Ovary (tissue), 9 donors: ENCODE measurements around the gene KLK8. TPM values are rescaled to one million over a fixed set of nuclear protein-coding genes. Genes with fewer than 3 reads are reported as not detected.

ENCODE experiments used
- DNase-seq, 5 donors: peaks; one replicate each; pipeline ENCODE4 v3.0.0-alpha.2; 2019 to 2020
- H3K27ac ChIP-seq, 2 donors: fragments of 200-600 bp; one replicate each; pipeline versions ENCODE4 v1.5.1 to v1.8.0; 2019 to 2022
- H3K27me3 ChIP-seq: fragments of 200-600 bp; one replicate; pipeline ENCODE4 v1.8.0; 2022
- H3K36me3 ChIP-seq: fragments of 200-600 bp; sonication (generic); one replicate; pipeline ENCODE4 v1.5.1; 2019
- H3K4me1 ChIP-seq: one replicate; pipeline ENCODE4 v1.8.1; 2013; ENCODE audit warnings: mild to moderate bottlenecking, moderate library complexity; ENCODE audit not compliant: insufficient read depth
- H3K4me3 ChIP-seq: fragments of 200-600 bp; sonication (generic); one replicate; pipeline ENCODE4 v1.5.1; 2017
- H3K9me3 ChIP-seq, 2 donors: fragments of 200-600 bp in 1 of 2; sonication (generic) in 1 of 2; one replicate each; pipeline versions ENCODE4 v1.5.1 to v1.8.1; 2013 to 2019; ENCODE audit warnings: mild to moderate bottlenecking in 1 of 2, moderate library complexity in 1 of 2
- CTCF ChIP-seq, 3 donors: fragments of 450-650 bp in 2 of 3; fragments of 200-600 bp in 1 of 3; IDR thresholded peaks; one replicate each; pipeline versions ENCODE4 v1.5.1 to v1.8.0; 2016 to 2022; ENCODE audit warnings: antibody characterized with exemption in 3 of 3, mild to moderate bottlenecking in 1 of 3
- EP300 ChIP-seq: sonication (generic); formaldehyde crosslinking; IDR thresholded peaks from one replicate; pipeline ENCODE4 v1.6.1; 2017; ENCODE audit warnings: antibody characterized with exemption
- POLR2A ChIP-seq: fragments of 450-650 bp; IDR thresholded peaks from one replicate; pipeline ENCODE4 v1.6.1; 2017; ENCODE audit warnings: antibody characterized with exemption, mild to moderate bottlenecking, moderate library complexity
- WGBS, 3 donors: extraction: QIAGEN DNeasy Blood & Tissue Kit in 1 of 3; methylation state at CpG; one replicate each; pipeline versions ENCODE4 v1.1.5 to v1.1.7; 2013 to 2017; 5-methylcytosine and 5-hydroxymethylcytosine counted together
- intact Hi-C, 4 donors: fragments of 100-400 bp; cut with DNase I; formaldehyde crosslinking; loops; one replicate each; pipeline versions ENCODE4 v1.11.0 to v1.15.1; 2022 to 2023
- polyA plus RNA-seq, 2 donors: library from polyadenylated mRNA; stranded (reverse); fragments of 200-250 nt in 1 of 2; fragments of 350-450 nt in 1 of 2; fragmentation: Illumina TruSeq in 1 of 2; extraction: RNeasy Lipid Tissue Mini Kit (QIAGEN cat#74804) in 1 of 2; gene quantifications; one replicate each; pipeline ENCODE4 v1.2.3, GENCODE V29; 2013 to 2014
- total RNA-seq, 7 donors: library from RNA; depleted of rRNA in 2 of 7; stranded (reverse); fragments of >200 nt in 2 of 7; fragmentation: NEBNext Ultra II Directional in 3 of 7; extraction: Animal tissue kit (Norgen Biotek cat#: 25700) in 3 of 7; gene quantifications; one replicate each; pipeline versions ENCODE4 v1.1.0 to v1.2.4, GENCODE V29; 2016 to 2023
- donor health status: DM: no; HTN: no; CAD: no; lungs with moderate emphysema.
- donor health status: DM: no; HTN: no; CAD: no.
- donor health status: Bipolar disorder and iron deficiency.
- donor health status: DM: yes; HTN: yes; CAD: no.
- donor health status: DM: no; HTN: no; CAD: no.
- donor health status: DM: yes; HTN: yes; CAD: no.

KLK8 gene
- total and polyA plus RNA-seq, 9 donors, result 0.24 to 19.0 (median 1.3) TPM; not detected in 3

GRCh38 chr19:50968716-50969412 is 32.5 kb downstream of the KLK8 start:
- DNase-seq, result no peak
- intact Hi-C loops, result no loop called here
- no peaks in the 10 kb centered on the region for H3K4me1 ChIP-seq
- H3K36me3 ChIP-seq, result no peaks in the 10 kb centered on the region
- TF ChIP-seq CTCF (IDR thresholded peaks at IDR 0.05) (no peak), POLR2A (no peak), EP300 (no peak)
- H3K9me3 ChIP-seq, result no peaks in the 10 kb centered on the region
- 19 to 22% (median 21%) methylated on average over 7 of the region's 7 CpGs for WGBS, 3 donors
- no peaks in the 10 kb centered on the region for H3K27me3 ChIP-seq
- H3K27ac ChIP-seq, result no peak overlapping the region
- no peak overlapping the region for H3K4me3 ChIP-seq

GRCh38 chr19:50967929-50968715 is 33.3 kb downstream of the KLK8 start:
- DNase-seq, result no peak
- Histone ChIP-seq H3K4me1 (no peaks in the 10 kb centered on the region), H3K27ac (no peak overlapping the region), H3K4me3 (no peak overlapping the region), H3K27me3 (no peaks in the 10 kb centered on the region), H3K36me3 (no peaks in the 10 kb centered on the region), H3K9me3 (no peaks in the 10 kb centered on the region)
- intact Hi-C loops, result no loop called here
- 9 to 15% (median 14%) methylated on average over 20 of the region's 20 CpGs for WGBS, 3 donors
- no peak for TF ChIP-seq EP300
- TF ChIP-seq POLR2A, result no peak
- TF ChIP-seq CTCF (IDR thresholded peaks at IDR 0.05), result no peak

- H3K9me3 ChIP-seq, result no peaks in the 10 kb centered on the region
Observed at GRCh38 chr19:50964266-50964665, 37.1 kb downstream of the KLK8 start.

GRCh38 chr19:50963381-50963780 is 38.0 kb downstream of the KLK8 start:
- WGBS, 3 donors, result 81 to 90% (median 89%) methylated on average over 6 of the region's 6 CpGs
- TF ChIP-seq EP300 (no peak), POLR2A (no peak), CTCF (IDR thresholded peaks at IDR 0.05) (no peak)
- no peak overlapping the region for H3K4me3 ChIP-seq
- no peaks in the 10 kb centered on the region for H3K27me3 ChIP-seq
- H3K4me1 ChIP-seq, result no peaks in the 10 kb centered on the region
- no peak for DNase-seq
- H3K36me3 ChIP-seq, result no peaks in the 10 kb centered on the region
- H3K9me3 ChIP-seq, result no peaks in the 10 kb centered on the region
- intact Hi-C loops, result no loop called here
- no peak overlapping the region for H3K27ac ChIP-seq

More at GRCh38 chr19:50964266-50964665, 37.1 kb downstream of the KLK8 start:
- TF ChIP-seq CTCF (IDR thresholded peaks at IDR 0.05) (no peak), POLR2A (no peak), EP300 (no peak)
- no peaks in the 10 kb centered on the region for H3K36me3 ChIP-seq
- H3K27ac ChIP-seq, result no peak overlapping the region
- H3K4me3 ChIP-seq, result no peak overlapping the region
- H3K27me3 ChIP-seq, result no peaks in the 10 kb centered on the region
- no peaks in the 10 kb centered on the region for H3K4me1 ChIP-seq
- no peak for DNase-seq
- intact Hi-C loops, result no loop called here
- WGBS, 3 donors, result 82 to 91% (median 91%) methylated on average over 3 of the region's 3 CpGs
